Activated CD8-positive, alpha-beta memory T cell treated with anti-CD3 and anti-CD28 coated beads for 1 hour (primary cell): ENCODE results near the gene SF3B6.
A peak's percentile ranks its signal among the peaks of the same experiment; 100 is the strongest.
"Not testable (repeated sequence)": the region's sequence is repeated elsewhere in the genome, so short reads cannot be mapped to it uniquely, and the experiment has no call there.

Source experiments
- DNase-seq, 2 donors: peaks; one replicate each; pipeline ENCODE4 v3.0.0-alpha.2; 2020; ENCODE audit warnings: low read depth in 1 of 2; ENCODE audit errors: extremely low read depth in 1 of 2

SF3B6 gene

GRCh38 chr2:24075915-24076848 lies at the start of gene SF3B6:
Gene SF3B6 (minus strand): TSS chr2:24076326. CDS start chr2:24076229, 97 bp downstream.
- peak; percentile 99 to 100 for DNase-seq

- DNase-seq: no peak
Observed at GRCh38 chr2:24123922-24124580, 47.9 kb upstream of the SF3B6 start.

- peak in 1 of 2 donors; percentile 34 for DNase-seq
Observed at GRCh38 chr2:24123195-24123921, 47.2 kb upstream of the SF3B6 start, which contains the start of the genes FAM228B and PFN4. Gene FAM228B (plus strand): TSS chr2:24123469. CDS start chr2:24124362, 893 bp downstream. Gene PFN4 (minus strand): TSS chr2:24123334. CDS start chr2:24122535, 799 bp downstream.

- DNase-seq: no peak
Observed at GRCh38 chr2:24122366-24123194, 46.5 kb upstream of the SF3B6 start.

GRCh38 chr2:24121469-24121868 lies 45.3 kb upstream of the SF3B6 start:
- no peak for DNase-seq

GRCh38 chr2:24121066-24121465 lies 44.9 kb upstream of the SF3B6 start:
- DNase-seq: no peak

GRCh38 chr2:24117902-24118301 lies 41.8 kb upstream of the SF3B6 start:
- DNase-seq: no peak

- no peak for DNase-seq
Observed at GRCh38 chr2:24115057-24115456, 38.9 kb upstream of the SF3B6 start.

GRCh38 chr2:24111407-24111901 lies 35.3 kb upstream of the SF3B6 start:
- no peak for DNase-seq

- DNase-seq: no peak
Observed at GRCh38 chr2:24110660-24111303, 34.7 kb upstream of the SF3B6 start.

- not testable (repeated sequence) for DNase-seq
Observed at GRCh38 chr2:24109431-24109830, 33.3 kb upstream of the SF3B6 start.

- DNase-seq: no peak
Observed at GRCh38 chr2:24107336-24107735, 31.2 kb upstream of the SF3B6 start.

- DNase-seq: no peak
Observed at GRCh38 chr2:24106786-24107185, 30.7 kb upstream of the SF3B6 start.

- DNase-seq: no peak
Observed at GRCh38 chr2:24105816-24106215, 29.7 kb upstream of the SF3B6 start.

- DNase-seq: no peak
Observed at GRCh38 chr2:24104906-24105305, 28.8 kb upstream of the SF3B6 start.

GRCh38 chr2:24104110-24104650 lies 28.1 kb upstream of the SF3B6 start:
- no peak for DNase-seq

GRCh38 chr2:24102677-24103076 lies 26.6 kb upstream of the SF3B6 start:
- no peak for DNase-seq

- DNase-seq: no peak
Observed at GRCh38 chr2:24101992-24102391, 25.9 kb upstream of the SF3B6 start.

GRCh38 chr2:24100732-24101131 lies 24.6 kb upstream of the SF3B6 start:
- not testable (repeated sequence) for DNase-seq
